GM23248 (cell line): Measurements from ENCODE around the gene TH.

Experiments
- EZH2 ChIP-seq: fragments of 200-600 bp; sonication (generic); IDR thresholded peaks from 2 replicates; pipeline ENCODE4 v1.6.1; 2018; ENCODE audit warnings: antibody characterized with exemption, mild to moderate bottlenecking; ENCODE audit not compliant: insufficient read depth, poor library complexity, severe bottlenecking
- EZH2phosphoT487 ChIP-seq: fragments of 200-600 bp; sonication (generic); IDR thresholded peaks from 2 replicates; pipeline ENCODE4 v1.6.1; 2018; ENCODE audit warnings: antibody characterized with exemption, moderate library complexity, mild to moderate bottlenecking, low read depth; ENCODE audit not compliant: insufficient read depth

GRCh38 chr11:2216400-2217064, 44.9 kb upstream of the TH start:
- no peak for TF ChIP-seq EZH2
- no peak for TF ChIP-seq EZH2phosphoT487
